Measurements from ENCODE around the gene SPATA46. TPM values are rescaled to one million over a fixed set of nuclear protein-coding genes. Genes with fewer than 3 reads are reported as not detected.

SPATA46 gene
- total and polyA plus RNA-seq, 9 of the 15 experiments (the other 6 are each of a cell fraction or from before 2014, with no cell fraction given): 0.04 to 0.11 TPM; not detected in 7

GRCh38 chr1:162421258-162422164, 44.9 kb upstream of the SPATA46 start (continued):
- TF ChIP-seq ZNF592 (IDR thresholded peaks at IDR 0.05) (no peak), RNF2 (IDR thresholded peaks at IDR 0.05) (peak; percentile 61; the same call in 1 of the 2 replicates), XRCC4 (IDR thresholded peaks at IDR 0.05; ENCODE audit: extremely low read depth, insufficient read depth, insufficient read length) (no peak), FOXA3 (CRISPR knock-in tag; conservative IDR thresholded peaks at IDR 0.05 in 1 of 2, IDR thresholded peaks at IDR 0.05 in 1 of 2) (peak; percentile 48 to 64; a peak in 2 of 4 replicates), OTX1 (CRISPR knock-in tag; IDR thresholded peaks at IDR 0.05) (no peak), ZNF3 (CRISPR knock-in tag; IDR thresholded peaks at IDR 0.05) (no peak), CHCHD3 (CRISPR knock-in tag; IDR thresholded peaks at IDR 0.05) (no peak), ZNF224 (CRISPR knock-in tag; IDR thresholded peaks at IDR 0.05) (no peak), SUPT5H (IDR thresholded peaks at IDR 0.05) (no peak), ZNF707 (CRISPR knock-in tag; conservative IDR thresholded peaks at IDR 0.05) (no peak), CBX2 (IDR thresholded peaks at IDR 0.05; ENCODE audit: insufficient read depth, low read length, poor library complexity, severe bottlenecking) (no peak), TFAP4 (CRISPR knock-in tag; IDR thresholded peaks at IDR 0.05; ENCODE audit: borderline replicate concordance) (no peak), TSC22D4 (tag; IDR thresholded peaks at IDR 0.05) (no peak), SMARCA4 (IDR thresholded peaks at IDR 0.05) (peak; percentile 80), ZNF639 (CRISPR knock-in tag; conservative IDR thresholded peaks at IDR 0.05 in 1 of 2, IDR thresholded peaks at IDR 0.05 in 1 of 2) (no peak), ZBTB8A (IDR thresholded peaks at IDR 0.05; ENCODE audit: partially characterized antibody) (no peak), ZNF445 (CRISPR knock-in tag; IDR thresholded peaks at IDR 0.05; ENCODE audit: low read depth) (no peak), ZFP30 (CRISPR knock-in tag; IDR thresholded peaks at IDR 0.05; ENCODE audit: borderline replicate concordance) (no peak), KDM1A (IDR thresholded peaks at IDR 0.05) (peak; percentile 70 to 71), DPF2 (IDR thresholded peaks at IDR 0.05) (peak; percentile 81), TCF15 (CRISPR knock-in tag; IDR thresholded peaks at IDR 0.05) (no peak), ZNF274 (IDR thresholded peaks at IDR 0.05; ENCODE audit: borderline replicate concordance, low read depth, low read length) (no peak)
